ENCODE data around the gene CHAT.

Gene CHAT

GRCh38 chr10:49642311-49642710, 28.5 kb downstream of the CHAT start:
- Histone ChIP-seq H3K4me1 (ENCODE audit: insufficient read depth, poor library complexity, severe bottlenecking) (no peaks in the 10 kb centered on the region), H3K27ac (ENCODE audit: poor library complexity, severe bottlenecking) (no peak overlapping the region), H3K36me3 (ENCODE audit: low read depth) (no peaks in the 10 kb centered on the region), H3K27me3 (ENCODE audit: insufficient read depth, poor library complexity, severe bottlenecking) (peaks cover 25% of the 10 kb centered on the region), H3K9me3 (ENCODE audit: severe bottlenecking) (no peaks in the 10 kb centered on the region), H3K4me3 (ENCODE audit: severe bottlenecking) (no peak overlapping the region)
- no peak for TF ChIP-seq CTCF (IDR thresholded peaks at IDR 0.05; ENCODE audit: poor library complexity, severe bottlenecking)
- DNase-seq (ENCODE audit: low spot score) (peak; percentile 20), ATAC-seq (ENCODE audit: low read depth) (no peak)

GRCh38 chr10:49643241-49644034, 29.6 kb downstream of the CHAT start:
- H3K36me3 ChIP-seq (ENCODE audit: low read depth): no peaks in the 10 kb centered on the region

GRCh38 chr10:49644035-49644646, 30.3 kb downstream of the CHAT start:
- no peaks in the 10 kb centered on the region for H3K9me3 ChIP-seq (ENCODE audit: severe bottlenecking)
- no peaks in the 10 kb centered on the region for H3K4me1 ChIP-seq (ENCODE audit: insufficient read depth, poor library complexity, severe bottlenecking)
- DNase-seq (ENCODE audit: low spot score) (peak; percentile 38), ATAC-seq (ENCODE audit: low read depth) (no peak)
- no peak overlapping the region for H3K27ac ChIP-seq (ENCODE audit: poor library complexity, severe bottlenecking)
- H3K36me3 ChIP-seq (ENCODE audit: low read depth): no peaks in the 10 kb centered on the region
- no peak for TF ChIP-seq CTCF (IDR thresholded peaks at IDR 0.05; ENCODE audit: poor library complexity, severe bottlenecking)
- H3K27me3 ChIP-seq (ENCODE audit: insufficient read depth, poor library complexity, severe bottlenecking): peaks cover 9% of the 10 kb centered on the region
- no peak overlapping the region for H3K4me3 ChIP-seq (ENCODE audit: severe bottlenecking)

More at GRCh38 chr10:49643241-49644034, 29.6 kb downstream of the CHAT start:
- Histone ChIP-seq H3K9me3 (ENCODE audit: severe bottlenecking) (no peaks in the 10 kb centered on the region), H3K27ac (ENCODE audit: poor library complexity, severe bottlenecking) (no peak overlapping the region), H3K4me1 (ENCODE audit: insufficient read depth, poor library complexity, severe bottlenecking) (no peaks in the 10 kb centered on the region), H3K4me3 (ENCODE audit: severe bottlenecking) (no peak overlapping the region), H3K27me3 (ENCODE audit: insufficient read depth, poor library complexity, severe bottlenecking) (peaks cover 16% of the 10 kb centered on the region)
- no peak for TF ChIP-seq CTCF (IDR thresholded peaks at IDR 0.05; ENCODE audit: poor library complexity, severe bottlenecking)
- peak; percentile 46 for DNase-seq (ENCODE audit: low spot score)
- ATAC-seq (ENCODE audit: low read depth): no peak

GRCh38 chr10:49645417-49645816, 31.6 kb downstream of the CHAT start:
- no peaks in the 10 kb centered on the region for H3K36me3 ChIP-seq (ENCODE audit: low read depth)

More at GRCh38 chr10:49645417-49645816, 31.6 kb downstream of the CHAT start:
- Histone ChIP-seq H3K27me3 (ENCODE audit: insufficient read depth, poor library complexity, severe bottlenecking) (peaks cover 4% of the 10 kb centered on the region), H3K9me3 (ENCODE audit: severe bottlenecking) (no peaks in the 10 kb centered on the region), H3K27ac (ENCODE audit: poor library complexity, severe bottlenecking) (no peak overlapping the region), H3K4me1 (ENCODE audit: insufficient read depth, poor library complexity, severe bottlenecking) (no peaks in the 10 kb centered on the region), H3K4me3 (ENCODE audit: severe bottlenecking) (no peak overlapping the region)
- DNase-seq (ENCODE audit: low spot score) (peak; percentile 11), ATAC-seq (ENCODE audit: low read depth) (no peak)
- TF ChIP-seq CTCF (IDR thresholded peaks at IDR 0.05; ENCODE audit: poor library complexity, severe bottlenecking): no peak
